H9 (cell line): ENCODE measurements around the gene CORO2B. TPM values are rescaled to one million over a fixed set of nuclear protein-coding genes. Genes with fewer than 3 reads are reported as not detected.

ENCODE experiments used
- DNase-seq: peaks from one replicate; pipeline ENCODE4 v3.0.0-alpha.2; 2017
- H2AFZ ChIP-seq: one replicate; pipeline ENCODE4 v1.6.1; 2013; ENCODE audit warnings: mild to moderate bottlenecking, low read length, control low read depth, moderate library complexity
- H2AK5ac ChIP-seq: 2 replicates; pipeline ENCODE4 v1.6.1; 2013; ENCODE audit warnings: low read length, control low read depth, mixed read lengths; ENCODE audit not compliant: insufficient read length
- H2BK120ac ChIP-seq: one replicate; pipeline ENCODE4 v1.6.1; 2013; ENCODE audit warnings: low read depth, mild to moderate bottlenecking, low read length, control low read depth, inconsistent platforms; ENCODE audit not compliant: poor library complexity, severe bottlenecking
- H2BK12ac ChIP-seq: 2 replicates; pipeline ENCODE4 v1.6.1; 2013; ENCODE audit warnings: low read length, control low read depth, mixed read lengths, low read depth; ENCODE audit not compliant: insufficient read length
- H2BK15ac ChIP-seq: 2 replicates; pipeline ENCODE4 v1.6.1; 2013; ENCODE audit warnings: low read depth, low read length, control low read depth
- H2BK20ac ChIP-seq: one replicate; pipeline ENCODE4 v1.6.1; 2013; ENCODE audit warnings: low read depth, mild to moderate bottlenecking, low read length, control low read depth, inconsistent platforms; ENCODE audit not compliant: poor library complexity, severe bottlenecking
- H2BK5ac ChIP-seq: 2 replicates; pipeline ENCODE4 v1.6.1; 2013; ENCODE audit warnings: low read length, control low read depth, mixed read lengths; ENCODE audit not compliant: insufficient read length
- H3K14ac ChIP-seq: 2 replicates; pipeline ENCODE4 v1.6.1; 2013; ENCODE audit warnings: low read length, control low read depth; ENCODE audit not compliant: insufficient read depth
- H3K18ac ChIP-seq: 2 replicates; pipeline ENCODE4 v1.6.1; 2013; ENCODE audit warnings: low read depth, mild to moderate bottlenecking, mixed read lengths, low read length, control low read depth; ENCODE audit not compliant: insufficient read length
- H3K23ac ChIP-seq: 2 replicates; pipeline ENCODE4 v1.6.1; 2013; ENCODE audit warnings: low read length, control low read depth, mixed read lengths, low read depth; ENCODE audit not compliant: insufficient read length
- H3K23me2 ChIP-seq: 2 replicates; pipeline ENCODE4 v1.6.1; 2013; ENCODE audit warnings: low read depth, mild to moderate bottlenecking, mixed read lengths, low read length, control low read depth; ENCODE audit not compliant: insufficient read length, poor library complexity, severe bottlenecking
- H3K27ac ChIP-seq: 2 replicates; pipeline ENCODE4 v1.5.1; 2013; ENCODE audit warnings: low read length, control low read depth, mixed read lengths, low read depth; ENCODE audit not compliant: insufficient read length
- H3K27me3 ChIP-seq: 2 replicates; pipeline ENCODE4 v1.6.1; 2013; ENCODE audit warnings: low read length, control low read depth, inconsistent platforms; ENCODE audit not compliant: insufficient read depth
- H3K4ac ChIP-seq: 2 replicates; pipeline ENCODE4 v1.6.1; 2013; ENCODE audit warnings: low read depth, mild to moderate bottlenecking, control low read depth, inconsistent platforms, low read length, moderate library complexity
- H3K4me1 ChIP-seq: 2 replicates; pipeline ENCODE4 v1.6.1; 2013; ENCODE audit warnings: low read length, control low read depth, inconsistent platforms; ENCODE audit not compliant: insufficient read depth
- H3K4me2 ChIP-seq: 2 replicates; pipeline ENCODE4 v1.6.1; 2013; ENCODE audit warnings: low read length, control low read depth, mixed read lengths; ENCODE audit not compliant: insufficient read length, insufficient read depth
- H3K56ac ChIP-seq: 2 replicates; pipeline ENCODE4 v1.6.1; 2013; ENCODE audit warnings: low read depth, mild to moderate bottlenecking, mixed read lengths, low read length, control low read depth; ENCODE audit not compliant: insufficient read length
- H3K79me1 ChIP-seq: 2 replicates; pipeline ENCODE4 v1.6.1; 2013; ENCODE audit warnings: low read depth, mild to moderate bottlenecking, moderate library complexity, low read length, control low read depth, inconsistent platforms; ENCODE audit not compliant: insufficient read depth, poor library complexity, severe bottlenecking
- H3K79me2 ChIP-seq: 2 replicates; pipeline ENCODE4 v1.6.1; 2013; ENCODE audit warnings: low read length, control low read depth, inconsistent platforms; ENCODE audit not compliant: insufficient read depth
- H3K9ac ChIP-seq: 2 replicates; pipeline ENCODE4 v1.6.1; 2013; ENCODE audit warnings: low read length, control low read depth, mixed read lengths; ENCODE audit not compliant: insufficient read length; ENCODE audit errors: extremely low read depth
- H3K9me3 ChIP-seq: one replicate; pipeline ENCODE4 v1.6.1; 2013; ENCODE audit warnings: low read depth, low read length, inconsistent platforms; ENCODE audit not compliant: control insufficient read depth
- H3T11ph ChIP-seq: one replicate; pipeline ENCODE4 v1.6.1; 2013; ENCODE audit warnings: mild to moderate bottlenecking, low read length, control low read depth, inconsistent platforms
- H4K20me1 ChIP-seq: one replicate; pipeline ENCODE4 v1.6.1; 2013; ENCODE audit not compliant: control insufficient read depth, insufficient read length, insufficient read depth
- H4K5ac ChIP-seq: 2 replicates; pipeline ENCODE4 v1.6.1; 2013; ENCODE audit warnings: low read depth, mild to moderate bottlenecking, mixed read lengths, low read length, control low read depth; ENCODE audit not compliant: insufficient read length
- H4K8ac ChIP-seq: replicated peaks from 2 replicates; pipeline ENCODE4 v1.6.1; 2013; ENCODE audit warnings: low read length, control low read depth, mixed read lengths, low read depth; ENCODE audit not compliant: insufficient read length
- H4K91ac ChIP-seq: 2 replicates; pipeline ENCODE4 v1.6.1; 2013; ENCODE audit warnings: low read depth, mild to moderate bottlenecking, moderate library complexity, mixed read lengths, low read length, control low read depth; ENCODE audit not compliant: insufficient read length
- H3K27ac Mint-ChIP-seq, 3 experiments: 2 replicates in 2 of 3; 3 replicates in 1 of 3; pipeline ENCODE4 v1.8.0; 2020 to 2021; ENCODE audit warnings: mixed read lengths in 3 of 3, mild to moderate bottlenecking in 1 of 3, moderate library complexity in 1 of 3
- H3K27me3 Mint-ChIP-seq: 2 replicates; pipeline ENCODE4 v1.8.0; 2021; ENCODE audit warnings: low read depth, mild to moderate bottlenecking, moderate library complexity, mixed read lengths
- H3K36me3 Mint-ChIP-seq, 3 experiments: 2 replicates in 2 of 3; 3 replicates in 1 of 3; pipeline ENCODE4 v1.8.0; 2020 to 2021; ENCODE audit warnings: low read depth in 3 of 3, mixed read lengths in 3 of 3; ENCODE audit not compliant: insufficient read depth in 1 of 3
- H3K4me1 Mint-ChIP-seq, 2 experiments: 2 replicates each; pipeline ENCODE4 v1.8.0; 2020; ENCODE audit warnings: mixed read lengths in 2 of 2
- H3K4me3 Mint-ChIP-seq, 2 experiments: 2 replicates in 1 of 2; 3 replicates in 1 of 2; pipeline ENCODE4 v1.8.0; 2020 to 2021; ENCODE audit warnings: mild to moderate bottlenecking in 2 of 2, mixed read lengths in 2 of 2, moderate library complexity in 1 of 2
- H3K9me3 Mint-ChIP-seq, 2 experiments: 2 replicates in 1 of 2; 3 replicates in 1 of 2; pipeline ENCODE4 v1.8.0; 2020; ENCODE audit warnings: mild to moderate bottlenecking in 2 of 2, mixed read lengths in 2 of 2, moderate library complexity in 1 of 2
- WGBS: extraction: QIAGEN DNeasy Blood & Tissue Kit; methylation state at CpG from one replicate; pipeline ENCODE4 v1.1.7; 2013; ENCODE audit warnings: missing lambda C conversion rate, low lambda C conversion rate, mixed read lengths; ENCODE audit not compliant: insufficient read length; ENCODE audit errors: extremely low coverage; 5-methylcytosine and 5-hydroxymethylcytosine counted together
- total RNA-seq: library from RNA; stranded (reverse); gene quantifications from 2 replicates; pipeline ENCODE4 v1.2.1, GENCODE V29; 2021
- TF ChIP-seq, protein P1 (sequence below): fragments of 200-600 bp; sonication (generic); conservative IDR thresholded peaks from 3 replicates; pipeline ENCODE4 v1.8.0; 2021; ENCODE audit warnings: antibody characterized with exemption, mild to moderate bottlenecking

CORO2B gene
- total RNA-seq, 1 experiment from 2014 or later = 3.1 TPM

DNA sequence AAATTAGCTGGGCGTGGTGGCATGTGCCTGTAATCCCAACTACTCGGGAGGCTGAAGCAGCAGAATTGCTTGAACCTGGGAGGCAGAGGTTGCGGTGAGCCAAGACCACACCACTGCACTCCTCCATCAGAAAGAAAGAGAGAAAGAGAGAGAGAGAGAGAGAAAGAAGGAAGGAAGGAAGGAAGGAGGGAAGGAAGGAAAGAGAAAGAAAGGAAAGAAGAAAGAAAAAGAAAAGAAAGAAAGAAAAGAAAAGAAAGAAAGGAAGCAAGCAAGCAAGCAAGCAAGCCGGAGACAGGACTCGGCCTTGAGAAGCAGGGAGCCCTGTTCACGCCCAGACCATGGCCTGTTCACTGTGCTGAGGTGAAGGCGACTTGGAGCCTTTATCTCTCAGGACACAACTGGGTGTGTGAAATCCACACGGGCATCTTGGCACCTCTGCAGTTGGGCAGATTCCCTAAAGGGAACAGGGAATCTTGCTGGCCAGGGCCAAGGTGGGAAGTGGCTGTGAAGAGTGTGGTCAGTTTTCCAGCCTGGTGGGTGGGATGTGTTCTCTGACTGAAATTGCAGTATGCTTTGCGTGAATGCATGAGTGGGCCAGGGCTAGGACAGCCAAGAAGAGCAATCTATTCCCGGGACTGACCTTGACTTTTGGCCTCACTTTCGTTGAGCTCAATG, 90.3 kb downstream of the CORO2B start:
- Mint-ChIP-seq H3K4me3 (no peak overlapping the region), H3K9me3 (peaks cover under 1 to 9% of the 10 kb centered on the region in 2 experiments; a peak in 2 of 5 replicates), H3K4me1 (peaks cover 26 to 31% of the 10 kb centered on the region in 2 experiments), H3K36me3 (peaks cover 0 to 9% (median under 1%) of the 10 kb centered on the region in 3 experiments; a peak in 3 of 7 replicates), H3K27me3 (peaks cover 10% of the 10 kb centered on the region), H3K27ac (no peak overlapping the region; a peak in 1 of 7 replicates)
- Histone ChIP-seq H3K4me1 (peaks cover 7% of the 10 kb centered on the region; the same call in 1 of the 2 replicates), H3K14ac (no peak overlapping the region), H2BK5ac (no peak overlapping the region), H3K79me2 (no peaks in the 10 kb centered on the region), H3K56ac (no peak overlapping the region), H2AK5ac (no peak overlapping the region), H3K27me3 (no peaks in the 10 kb centered on the region), H2BK120ac (no peak overlapping the region), H4K20me1 (no peaks in the 10 kb centered on the region), H3K27ac (no peak overlapping the region), H3K23me2 (no peaks in the 10 kb centered on the region), H2BK20ac (no peak overlapping the region), H3K23ac (no peak overlapping the region), H3K4me2 (no peak overlapping the region), H3K9me3 (no peaks in the 10 kb centered on the region), H3K18ac (no peak overlapping the region), H2BK15ac (no peak overlapping the region), H4K91ac (no peak overlapping the region), H2BK12ac (no peak overlapping the region), H3K4ac (no peak overlapping the region), H4K5ac (no peak overlapping the region), H4K8ac (no peak overlapping the region), H3T11ph (no peak overlapping the region), H3K9ac (no peak overlapping the region), H2AFZ (no peak overlapping the region), H3K79me1 (no peaks in the 10 kb centered on the region)
- WGBS = no CpG with 5 or more reads among the region's 11 CpGs
- TF ChIP-seq, protein P1, sequence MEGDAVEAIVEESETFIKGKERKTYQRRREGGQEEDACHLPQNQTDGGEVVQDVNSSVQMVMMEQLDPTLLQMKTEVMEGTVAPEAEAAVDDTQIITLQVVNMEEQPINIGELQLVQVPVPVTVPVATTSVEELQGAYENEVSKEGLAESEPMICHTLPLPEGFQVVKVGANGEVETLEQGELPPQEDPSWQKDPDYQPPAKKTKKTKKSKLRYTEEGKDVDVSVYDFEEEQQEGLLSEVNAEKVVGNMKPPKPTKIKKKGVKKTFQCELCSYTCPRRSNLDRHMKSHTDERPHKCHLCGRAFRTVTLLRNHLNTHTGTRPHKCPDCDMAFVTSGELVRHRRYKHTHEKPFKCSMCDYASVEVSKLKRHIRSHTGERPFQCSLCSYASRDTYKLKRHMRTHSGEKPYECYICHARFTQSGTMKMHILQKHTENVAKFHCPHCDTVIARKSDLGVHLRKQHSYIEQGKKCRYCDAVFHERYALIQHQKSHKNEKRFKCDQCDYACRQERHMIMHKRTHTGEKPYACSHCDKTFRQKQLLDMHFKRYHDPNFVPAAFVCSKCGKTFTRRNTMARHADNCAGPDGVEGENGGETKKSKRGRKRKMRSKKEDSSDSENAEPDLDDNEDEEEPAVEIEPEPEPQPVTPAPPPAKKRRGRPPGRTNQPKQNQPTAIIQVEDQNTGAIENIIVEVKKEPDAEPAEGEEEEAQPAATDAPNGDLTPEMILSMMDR = no peak
- DNase-seq = no peak
